Iris pigment epithelial cell (primary cell): ENCODE data around the gene CHODL.

Source experiments
- DNase-seq: peaks from one replicate; pipeline ENCODE4 v3.0.0-alpha.2; 2011; ENCODE audit warnings: low read depth

Gene CHODL

GRCh38 chr21:18244671-18245463, at the start of gene CHODL:
Gene CHODL, plus strand, starts transcription at chr21:18244833. Its CDS starts 391 bp downstream, at chr21:18245224.
- peak; percentile 1 for DNase-seq

GRCh38 chr21:18204931-18205330, 39.7 kb upstream of the CHODL start:
- DNase-seq, result no peak

GRCh38 chr21:18218331-18218730, 26.3 kb upstream of the CHODL start:
- DNase-seq, result no peak

- no peak for DNase-seq
Measured at GRCh38 chr21:18220498-18220897, 24.1 kb upstream of the CHODL start.

GRCh38 chr21:18222346-18222745, 22.3 kb upstream of the CHODL start:
- DNase-seq, result no peak

- DNase-seq, result no peak
Measured at GRCh38 chr21:18228060-18228739, 16.4 kb upstream of the CHODL start.

- DNase-seq, result no peak
Measured at GRCh38 chr21:18235545-18235944, 9.1 kb upstream of the CHODL start.

- DNase-seq, result peak; percentile 2
Measured at GRCh38 chr21:18245464-18245967, 883 bp downstream of the CHODL start.

- DNase-seq, result no peak
Measured at GRCh38 chr21:18248171-18248570, 3.5 kb downstream of the CHODL start.

GRCh38 chr21:18249672-18250071, 5.0 kb downstream of the CHODL start:
- no peak for DNase-seq

GRCh38 chr21:18251065-18251464, 6.4 kb downstream of the CHODL start:
- DNase-seq, result no peak

GRCh38 chr21:18252256-18252655, 7.6 kb downstream of the CHODL start:
- DNase-seq, result no peak

GRCh38 chr21:18252680-18253079, 8.0 kb downstream of the CHODL start:
- DNase-seq, result no peak

- no peak for DNase-seq
Measured at GRCh38 chr21:18253221-18253620, 8.6 kb downstream of the CHODL start.

GRCh38 chr21:18253799-18254198, 9.2 kb downstream of the CHODL start:
- no peak for DNase-seq

GRCh38 chr21:18265944-18266343, 21.3 kb downstream of the CHODL start:
- DNase-seq, result no peak

GRCh38 chr21:18267496-18267895, 22.9 kb downstream of the CHODL start:
- no peak for DNase-seq

GRCh38 chr21:18268906-18269305, 24.3 kb downstream of the CHODL start:
- no peak for DNase-seq

GRCh38 chr21:18269856-18270255, 25.2 kb downstream of the CHODL start:
- DNase-seq, result no peak

- DNase-seq, result no peak
Measured at GRCh38 chr21:18273400-18273799, 28.8 kb downstream of the CHODL start.

GRCh38 chr21:18274370-18274769, 29.7 kb downstream of the CHODL start:
- no peak for DNase-seq

- DNase-seq, result no peak
Measured at GRCh38 chr21:18275781-18276180, 31.1 kb downstream of the CHODL start.

GRCh38 chr21:18285379-18285778, 40.7 kb downstream of the CHODL start:
- no peak for DNase-seq
